ENCODE measurements around the gene XXYLT1. TPM values are rescaled to one million over a fixed set of nuclear protein-coding genes. Genes with fewer than 3 reads are reported as not detected.

XXYLT1 gene
- total and polyA plus RNA-seq, 10 of the 15 experiments (the other 5 are each of a cell fraction or from before 2014, with no cell fraction given): 1.2 to 14.2 (median 9.3) TPM

DNA sequence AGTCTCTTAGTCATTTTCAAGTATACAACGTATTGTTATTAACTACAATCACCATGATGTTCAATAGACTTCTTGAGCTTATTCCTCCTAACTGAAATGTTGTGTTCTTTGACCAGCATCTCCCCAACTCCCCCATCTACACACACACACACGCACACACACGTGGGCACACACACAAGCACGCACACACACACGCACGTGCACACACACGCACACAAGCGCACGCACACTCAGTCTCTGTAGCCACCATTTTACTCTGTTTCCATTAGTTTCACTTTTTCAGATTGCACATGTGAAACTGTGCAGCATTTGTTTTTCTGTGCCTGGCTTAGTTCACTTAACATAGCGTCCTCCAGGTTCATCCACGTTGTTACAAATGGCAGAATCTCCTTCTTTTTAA is 247.0 kb downstream of the XXYLT1 start:
- no peaks in the 10 kb centered on the region; the same call in 2 of the 3 replicates for H3K9me3 ChIP-seq (replicated peaks; ENCODE audit: control insufficient read depth, insufficient read depth, low read length)
- ChIA-PET POLR2A (no interaction called here), CTCF (no interaction called here), RAD21 (ENCODE audit: unreplicated experiment) (no interaction called here), SMC1A (ENCODE audit: uncharacterized antibody, unreplicated experiment) (no interaction called here)
- H3K9ac ChIP-seq (ENCODE audit: control insufficient read depth, insufficient read depth, low read length): no peak overlapping the region
- WGBS (ENCODE audit: insufficient coverage, insufficient replicate concordance, low lambda C conversion rate, missing lambda C conversion rate): 77% methylated on average over 11 of the region's 11 CpGs
- DNase-seq (ENCODE audit: low read depth, low spot score) (no peak), ATAC-seq (no peak), FAIRE-seq (no peak)
- intact Hi-C loops (cut with micrococcal nuclease; ENCODE audit: unreplicated experiment) (no loop called here), in situ Hi-C loops (cut with MboI) (no loop called here)
- H2AFZ ChIP-seq (ENCODE audit: control insufficient read depth, low read depth, low read length): no peak overlapping the region
- H4K20me1 ChIP-seq (ENCODE audit: control insufficient read depth, insufficient read depth): no peaks in the 10 kb centered on the region
- no peaks in the 10 kb centered on the region for H3K79me2 ChIP-seq (ENCODE audit: control insufficient read depth, insufficient read depth, low read length)
- BruUV-seq (replicated peaks): no TSS peak
- H3K4me2 ChIP-seq (ENCODE audit: control insufficient read depth, insufficient read depth): no peak overlapping the region
- H3K36me3 ChIP-seq (ENCODE audit: control insufficient read depth in 2 of 2, insufficient read depth in 2 of 2, low read length in 1 of 2): no peaks in the 10 kb centered on the region
- TF ChIP-seq, protein P1, sequence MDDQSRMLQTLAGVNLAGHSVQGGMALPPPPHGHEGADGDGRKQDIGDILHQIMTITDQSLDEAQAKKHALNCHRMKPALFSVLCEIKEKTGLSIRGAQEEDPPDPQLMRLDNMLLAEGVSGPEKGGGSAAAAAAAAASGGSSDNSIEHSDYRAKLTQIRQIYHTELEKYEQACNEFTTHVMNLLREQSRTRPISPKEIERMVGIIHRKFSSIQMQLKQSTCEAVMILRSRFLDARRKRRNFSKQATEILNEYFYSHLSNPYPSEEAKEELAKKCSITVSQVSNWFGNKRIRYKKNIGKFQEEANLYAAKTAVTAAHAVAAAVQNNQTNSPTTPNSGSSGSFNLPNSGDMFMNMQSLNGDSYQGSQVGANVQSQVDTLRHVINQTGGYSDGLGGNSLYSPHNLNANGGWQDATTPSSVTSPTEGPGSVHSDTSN (IDR thresholded peaks at IDR 0.05; ENCODE audit: insufficient replicate concordance, low read depth, low read length): peak; percentile 42
- TF ChIP-seq NR2C2 (IDR thresholded peaks at IDR 0.05; ENCODE audit: borderline replicate concordance, control insufficient read depth, insufficient read length, low read depth) (no peak), TCF3 (IDR thresholded peaks at IDR 0.05; ENCODE audit: borderline replicate concordance, insufficient read depth, low read depth, low read length) (0 out of 2 replicates have a peak, but pooled peaks have one; percentile 52)
- TF ChIP-seq, protein P2, sequence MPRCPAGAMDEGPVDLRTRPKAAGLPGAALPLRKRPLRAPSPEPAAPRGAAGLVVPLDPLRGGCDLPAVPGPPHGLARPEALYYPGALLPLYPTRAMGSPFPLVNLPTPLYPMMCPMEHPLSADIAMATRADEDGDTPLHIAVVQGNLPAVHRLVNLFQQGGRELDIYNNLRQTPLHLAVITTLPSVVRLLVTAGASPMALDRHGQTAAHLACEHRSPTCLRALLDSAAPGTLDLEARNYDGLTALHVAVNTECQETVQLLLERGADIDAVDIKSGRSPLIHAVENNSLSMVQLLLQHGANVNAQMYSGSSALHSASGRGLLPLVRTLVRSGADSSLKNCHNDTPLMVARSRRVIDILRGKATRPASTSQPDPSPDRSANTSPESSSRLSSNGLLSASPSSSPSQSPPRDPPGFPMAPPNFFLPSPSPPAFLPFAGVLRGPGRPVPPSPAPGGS (IDR thresholded peaks at IDR 0.05; ENCODE audit: borderline replicate concordance, insufficient read depth, low read depth, low read length, poor library complexity, severe bottlenecking): peak; percentile 70
- H3K4me3 ChIP-seq: no peak overlapping the region
- H3K27me3 ChIP-seq (replicated peaks in 1 of 2; ENCODE audit: control insufficient read depth in 2 of 2, insufficient read depth in 2 of 2, low read length in 1 of 2): peaks cover 0 to 3% of the 10 kb centered on the region in 2 experiments; a peak in 1 of 4 replicates
- H3K27ac ChIP-seq (ENCODE audit: control insufficient read depth, insufficient read depth): no peak overlapping the region
- H3K4me1 ChIP-seq (ENCODE audit: control insufficient read depth, insufficient read depth, low read length): no peaks in the 10 kb centered on the region
